ENCODE data around the gene INSC.
A peak's percentile ranks its signal among the peaks of the same experiment; 100 is the strongest.

DNA sequence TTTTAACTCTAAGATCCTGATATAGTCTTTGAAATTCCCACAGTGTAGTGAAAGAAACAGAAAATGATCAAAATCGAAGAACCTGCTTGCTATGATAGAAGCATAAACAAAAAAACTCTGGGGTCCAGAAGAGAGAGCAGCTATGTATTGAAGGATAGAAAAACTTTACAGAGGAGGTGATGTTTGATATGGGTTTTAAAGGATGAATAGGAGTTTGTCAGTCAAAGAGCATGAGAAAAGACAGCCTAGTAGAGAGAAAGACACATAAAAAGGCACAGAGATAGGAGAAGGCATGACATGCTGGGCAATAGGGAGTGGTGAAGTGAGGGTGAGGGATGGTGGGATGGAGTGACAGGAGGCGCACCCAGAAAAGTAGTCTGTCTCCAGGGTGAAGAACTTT, 168.0 kb downstream of the INSC start:
- no peak for TF ChIP-seq TCF4 (CRISPR knock-in tag; IDR thresholded peaks at IDR 0.05; ENCODE audit: borderline replicate concordance)
- TF ChIP-seq CSRNP3 (CRISPR knock-in tag; IDR thresholded peaks at IDR 0.05), result no peak
- no peak for TF ChIP-seq TOX (CRISPR knock-in tag; IDR thresholded peaks at IDR 0.05; ENCODE audit: borderline replicate concordance)
- no peak for TF ChIP-seq ZC3H10 (CRISPR knock-in tag; IDR thresholded peaks at IDR 0.05)
- TF ChIP-seq ZFP30 (CRISPR knock-in tag; IDR thresholded peaks at IDR 0.05), result no peak
- TF ChIP-seq ZNF565 (CRISPR knock-in tag; conservative IDR thresholded peaks at IDR 0.05; ENCODE audit: low read depth), result no peak
- TF ChIP-seq ZFP3 (CRISPR knock-in tag; IDR thresholded peaks at IDR 0.05), result peak; percentile 83; the same call in 1 of the 2 replicates
- no peak for TF ChIP-seq PATZ1 (CRISPR knock-in tag; IDR thresholded peaks at IDR 0.05; ENCODE audit: borderline replicate concordance)
- TF ChIP-seq OSR1 (CRISPR knock-in tag; IDR thresholded peaks at IDR 0.05), result no peak
- no peak for TF ChIP-seq CREB5 (CRISPR knock-in tag; IDR thresholded peaks at IDR 0.05; ENCODE audit: low read depth)
- TF ChIP-seq ESRRG (CRISPR knock-in tag; IDR thresholded peaks at IDR 0.05), result no peak
- TF ChIP-seq ARNTL (CRISPR knock-in tag; IDR thresholded peaks at IDR 0.05; ENCODE audit: borderline replicate concordance, low read depth), result no peak
- TF ChIP-seq TSHZ2 (CRISPR knock-in tag; IDR thresholded peaks at IDR 0.05), result no peak
